Activated CD8-positive, alpha-beta T cell treated with anti-CD3 and anti-CD28 coated beads, Interleukin-2, amount 10 ng/mL, durations not matched to agents 7 days and 5 days (primary cell): ENCODE data around the gene ERC2. TPM values are rescaled to one million over a fixed set of nuclear protein-coding genes. Genes with fewer than 3 reads are reported as not detected.

Source experiments
- ATAC-seq: fragments of 150-1000 bp; cut with Tn5 transposase; one replicate; pipeline ENCODE4 v1.10.0; 2021; ENCODE audit warnings: moderate library complexity
- CTCF ChIA-PET: fragments of 350-600 bp; sonication (Branson Sonifier 250); formaldehyde crosslinking; loops from one replicate; lab custom pipeline; 2021; ENCODE audit warnings: antibody characterized with exemption; lab: Charles Lee
- POLR2A ChIA-PET: fragments of 350-600 bp; sonication (Branson Sonifier 250); formaldehyde crosslinking; loops from one replicate; lab custom pipeline; 2021; ENCODE audit warnings: antibody characterized with exemption; lab: Charles Lee
- DNase-seq: peaks from one replicate; pipeline ENCODE4 v3.0.0-alpha.2; 2020
- H3K27ac Mint-ChIP-seq: one replicate; pipeline ENCODE4 v1.8.0; 2021; ENCODE audit warnings: mild to moderate bottlenecking, mixed read lengths
- H3K27me3 Mint-ChIP-seq: one replicate; pipeline ENCODE4 v1.8.0; 2021; ENCODE audit warnings: low read depth, mixed read lengths
- H3K36me3 Mint-ChIP-seq: one replicate; pipeline ENCODE4 v1.8.0; 2021; ENCODE audit warnings: low read depth, mixed read lengths
- H3K4me1 Mint-ChIP-seq: one replicate; pipeline ENCODE4 v1.8.0; 2021; ENCODE audit warnings: low read depth, mixed read lengths
- H3K4me3 Mint-ChIP-seq: one replicate; pipeline ENCODE4 v1.8.0; 2021; ENCODE audit warnings: mild to moderate bottlenecking, mixed read lengths
- H3K9me3 Mint-ChIP-seq: one replicate; pipeline ENCODE4 v1.8.0; 2022; ENCODE audit warnings: mixed read lengths; ENCODE audit not compliant: insufficient read depth
- total RNA-seq, 2 experiments: library from RNA; stranded (reverse); gene quantifications; one replicate each; pipeline ENCODE4 v1.2.3, GENCODE V29; 2021

Gene ERC2
- total RNA-seq, 2 experiments from 2014 or later: not detected

DNA sequence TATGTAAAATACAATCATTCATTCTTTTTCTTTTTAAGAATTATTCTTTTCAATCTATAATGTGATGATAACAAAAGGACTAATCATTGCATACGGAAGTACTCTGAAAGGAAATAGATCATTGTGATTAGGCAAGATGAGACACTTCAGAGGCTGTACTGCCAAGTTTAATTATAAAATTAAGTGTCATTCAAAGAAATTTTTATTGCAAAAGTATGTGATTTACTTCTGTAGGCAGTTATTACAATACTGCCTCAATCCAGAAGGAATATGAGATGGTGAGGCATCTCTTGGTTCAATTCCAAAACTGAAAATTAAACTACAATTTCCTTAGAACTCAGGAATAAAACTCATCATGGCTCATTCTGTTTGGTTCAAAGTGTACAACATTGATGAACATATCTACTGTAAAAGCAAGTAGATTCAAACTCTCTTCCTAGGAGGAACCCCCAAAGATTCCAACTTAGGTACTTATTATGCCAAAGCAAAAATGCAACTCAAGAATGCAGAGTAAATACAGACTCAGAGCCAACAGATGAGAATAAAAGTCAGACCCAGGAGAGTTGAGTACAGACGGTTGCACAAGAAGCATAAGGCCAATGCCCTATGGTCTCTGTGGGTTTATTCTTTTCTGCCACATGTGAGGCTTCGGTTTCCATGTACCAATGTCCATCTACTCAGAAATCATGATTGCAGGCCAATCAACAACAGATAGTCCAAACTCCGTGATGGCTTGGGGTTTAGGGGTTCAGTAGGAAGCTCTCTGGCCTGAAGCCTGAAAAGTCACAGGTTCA, 862.6 kb downstream of the ERC2 start:
- ATAC-seq (no peak), DNase-seq (no peak)
- Mint-ChIP-seq H3K27ac (no peak overlapping the region), H3K36me3 (no peaks in the 10 kb centered on the region), H3K27me3 (peaks cover 2% of the 10 kb centered on the region), H3K4me1 (no peaks in the 10 kb centered on the region), H3K4me3 (no peak overlapping the region), H3K9me3 (no peaks in the 10 kb centered on the region)
- ChIA-PET CTCF (no interaction called here), POLR2A (no interaction called here)

DNA sequence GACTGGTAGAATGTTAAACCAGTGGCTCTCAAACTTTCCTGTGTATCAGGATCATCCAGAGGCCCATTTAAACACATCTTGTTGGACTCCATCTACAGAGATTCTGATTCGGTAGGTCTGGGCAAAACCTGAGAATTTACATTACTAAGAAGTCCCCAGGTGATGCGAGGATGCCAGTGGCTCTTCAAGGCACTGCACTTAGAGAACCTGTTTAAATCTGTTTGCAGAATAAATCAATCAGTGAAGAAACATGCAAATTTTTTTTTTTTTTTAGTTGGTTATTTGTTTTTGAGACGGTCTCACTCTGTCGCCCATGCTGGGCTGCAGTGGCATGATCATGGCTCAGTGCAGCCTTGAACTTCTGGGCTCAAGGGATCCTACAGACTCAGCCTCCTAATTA, 863.4 kb downstream of the ERC2 start:
- no peak overlapping the region for H3K4me3 Mint-ChIP-seq
- no peaks in the 10 kb centered on the region for H3K36me3 Mint-ChIP-seq
- ChIA-PET POLR2A (no interaction called here), CTCF (no interaction called here)
- H3K27ac Mint-ChIP-seq: no peak overlapping the region
- ATAC-seq: no peak
- no peak for DNase-seq
- H3K27me3 Mint-ChIP-seq: peaks cover 2% of the 10 kb centered on the region
- no peaks in the 10 kb centered on the region for H3K9me3 Mint-ChIP-seq
- H3K4me1 Mint-ChIP-seq: no peaks in the 10 kb centered on the region

DNA sequence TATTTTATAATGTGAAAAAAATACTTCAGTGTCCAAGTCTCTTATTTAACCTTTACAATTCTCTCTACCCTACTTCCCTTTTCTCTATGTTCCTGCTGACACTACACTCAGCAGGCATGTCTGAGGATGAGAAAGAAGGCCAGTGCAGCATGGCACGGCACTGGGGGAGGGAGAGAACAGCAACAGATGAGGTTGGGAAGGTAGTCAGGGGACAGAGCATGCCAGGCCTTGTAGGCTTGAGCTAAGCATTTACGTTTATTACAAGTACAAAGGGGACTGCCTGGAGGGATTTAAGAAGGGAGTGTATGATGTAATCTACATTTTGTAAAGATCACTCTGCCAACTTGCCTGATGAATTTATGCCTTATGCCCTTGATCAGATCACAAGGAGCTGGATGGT, 863.9 kb downstream of the ERC2 start:
- Mint-ChIP-seq H3K36me3 (no peaks in the 10 kb centered on the region), H3K27me3 (peaks cover 2% of the 10 kb centered on the region)
- POLR2A ChIA-PET: no interaction called here

GRCh38 chr3:55601366-55602080, 866.7 kb downstream of the ERC2 start:
- Mint-ChIP-seq H3K27me3 (peaks cover 2% of the 10 kb centered on the region), H3K4me3 (no peak overlapping the region), H3K4me1 (no peaks in the 10 kb centered on the region), H3K27ac (no peak overlapping the region), H3K36me3 (no peaks in the 10 kb centered on the region), H3K9me3 (no peaks in the 10 kb centered on the region)
- POLR2A ChIA-PET: no interaction called here
- CTCF ChIA-PET: no interaction called here
- DNase-seq: no peak
- no peak for ATAC-seq

More for the DNA sequence above, 863.9 kb downstream of the ERC2 start:
- Mint-ChIP-seq H3K27ac (no peak overlapping the region), H3K9me3 (no peaks in the 10 kb centered on the region), H3K4me3 (no peak overlapping the region), H3K4me1 (no peaks in the 10 kb centered on the region)
- CTCF ChIA-PET: no interaction called here
- DNase-seq (no peak), ATAC-seq (no peak)

DNA sequence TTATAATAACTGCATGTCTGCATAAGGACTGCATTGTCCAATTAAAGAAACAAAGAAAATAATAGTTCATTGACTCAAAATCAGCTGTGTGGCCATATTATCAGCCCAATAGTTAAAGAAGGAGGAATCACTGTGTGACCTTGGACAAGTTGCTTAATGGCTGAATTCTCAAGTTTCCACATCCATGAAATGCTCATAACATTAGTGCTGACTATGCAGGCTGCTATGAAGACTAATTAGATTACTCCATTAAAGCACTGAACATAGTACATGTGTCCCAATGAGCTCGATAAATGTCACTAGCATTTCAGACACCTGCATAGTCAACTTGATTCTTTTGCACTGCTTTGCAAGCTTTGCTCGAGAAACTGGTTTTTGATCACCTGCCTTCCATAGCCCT, 870.0 kb downstream of the ERC2 start:
- no peaks in the 10 kb centered on the region for H3K4me1 Mint-ChIP-seq
- H3K27me3 Mint-ChIP-seq: peaks cover 2% of the 10 kb centered on the region
- DNase-seq: no peak
- ChIA-PET CTCF (no interaction called here), POLR2A (no interaction called here)
- no peaks in the 10 kb centered on the region for H3K36me3 Mint-ChIP-seq
- no peak for ATAC-seq
- no peak overlapping the region for H3K27ac Mint-ChIP-seq
- no peak overlapping the region for H3K4me3 Mint-ChIP-seq
- H3K9me3 Mint-ChIP-seq: no peaks in the 10 kb centered on the region

DNA sequence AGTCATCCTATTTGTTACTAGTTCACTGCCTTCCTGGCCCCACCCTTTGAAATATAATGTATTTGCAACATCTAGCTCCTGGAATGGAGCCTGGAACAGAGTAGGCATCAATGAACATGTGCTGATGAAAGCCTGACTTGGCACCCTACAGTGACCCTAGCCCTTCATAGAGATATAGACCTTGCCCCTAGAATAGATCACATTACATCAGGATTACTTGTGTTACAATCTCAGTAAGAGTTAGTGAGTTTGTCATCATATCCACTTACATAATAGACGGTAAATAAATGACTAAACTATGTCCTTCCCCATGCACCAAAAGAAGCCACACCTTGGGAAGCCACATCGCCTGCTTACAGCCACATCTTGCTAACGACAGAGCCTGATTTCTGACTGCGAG, 870.6 kb downstream of the ERC2 start:
- ChIA-PET POLR2A (no interaction called here), CTCF (no interaction called here)
- Mint-ChIP-seq H3K27me3 (peaks cover 2% of the 10 kb centered on the region), H3K27ac (no peak overlapping the region), H3K4me1 (no peaks in the 10 kb centered on the region), H3K4me3 (no peak overlapping the region), H3K36me3 (no peaks in the 10 kb centered on the region), H3K9me3 (no peaks in the 10 kb centered on the region)
- DNase-seq: no peak
- ATAC-seq: no peak

GRCh38 chr3:55596212-55596611, 872.1 kb downstream of the ERC2 start:
- Mint-ChIP-seq H3K4me1 (no peaks in the 10 kb centered on the region), H3K36me3 (no peaks in the 10 kb centered on the region), H3K27ac (no peak overlapping the region), H3K4me3 (no peak overlapping the region), H3K9me3 (no peaks in the 10 kb centered on the region), H3K27me3 (no peaks in the 10 kb centered on the region)
- no peak for ATAC-seq
- ChIA-PET CTCF (no interaction called here), POLR2A (no interaction called here)
- DNase-seq: no peak

- Mint-ChIP-seq H3K36me3 (no peaks in the 10 kb centered on the region), H3K27ac (no peak overlapping the region), H3K4me1 (no peaks in the 10 kb centered on the region), H3K27me3 (no peaks in the 10 kb centered on the region), H3K9me3 (no peaks in the 10 kb centered on the region), H3K4me3 (no peak overlapping the region)
- ATAC-seq (no peak), DNase-seq (no peak)
- ChIA-PET POLR2A (no interaction called here), CTCF (no interaction called here)
These were observed 872.8 kb downstream of the ERC2 start for GRCh38 chr3:55595420-55595819.

DNA sequence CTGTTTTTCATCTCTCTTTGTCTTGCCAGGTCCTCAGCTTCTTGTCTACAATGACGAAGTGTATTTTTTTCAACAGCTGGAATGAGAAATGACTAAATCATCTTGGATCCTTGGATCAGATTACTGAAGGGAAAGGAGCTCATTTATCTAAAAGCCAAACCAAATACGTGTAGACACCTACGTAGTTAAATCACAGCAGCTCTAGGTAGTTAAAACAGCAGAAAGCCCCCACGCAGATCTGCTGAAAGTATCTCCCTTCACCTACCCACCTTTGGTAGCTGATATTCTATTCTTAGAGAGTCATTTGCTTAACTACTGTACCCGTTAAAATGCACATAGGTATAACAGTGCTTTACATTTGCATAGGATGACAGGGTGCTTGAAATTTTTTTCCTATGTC, 875.7 kb downstream of the ERC2 start:
- no peaks in the 10 kb centered on the region for H3K4me1 Mint-ChIP-seq
- ATAC-seq: no peak
- H3K36me3 Mint-ChIP-seq: no peaks in the 10 kb centered on the region
- ChIA-PET CTCF (no interaction called here), POLR2A (no interaction called here)
- H3K27ac Mint-ChIP-seq: no peak overlapping the region
- H3K27me3 Mint-ChIP-seq: no peaks in the 10 kb centered on the region
- no peaks in the 10 kb centered on the region for H3K9me3 Mint-ChIP-seq
- DNase-seq: no peak
- no peak overlapping the region for H3K4me3 Mint-ChIP-seq

- H3K27me3 Mint-ChIP-seq: no peaks in the 10 kb centered on the region
- ChIA-PET POLR2A (no interaction called here), CTCF (no interaction called here)
- no peaks in the 10 kb centered on the region for H3K4me1 Mint-ChIP-seq
- H3K36me3 Mint-ChIP-seq: no peaks in the 10 kb centered on the region
- no peak overlapping the region for H3K4me3 Mint-ChIP-seq
- no peak overlapping the region for H3K27ac Mint-ChIP-seq
- ATAC-seq (no peak), DNase-seq (no peak)
- H3K9me3 Mint-ChIP-seq: no peaks in the 10 kb centered on the region
These were observed 876.4 kb downstream of the ERC2 start for GRCh38 chr3:55591888-55592287.

DNA sequence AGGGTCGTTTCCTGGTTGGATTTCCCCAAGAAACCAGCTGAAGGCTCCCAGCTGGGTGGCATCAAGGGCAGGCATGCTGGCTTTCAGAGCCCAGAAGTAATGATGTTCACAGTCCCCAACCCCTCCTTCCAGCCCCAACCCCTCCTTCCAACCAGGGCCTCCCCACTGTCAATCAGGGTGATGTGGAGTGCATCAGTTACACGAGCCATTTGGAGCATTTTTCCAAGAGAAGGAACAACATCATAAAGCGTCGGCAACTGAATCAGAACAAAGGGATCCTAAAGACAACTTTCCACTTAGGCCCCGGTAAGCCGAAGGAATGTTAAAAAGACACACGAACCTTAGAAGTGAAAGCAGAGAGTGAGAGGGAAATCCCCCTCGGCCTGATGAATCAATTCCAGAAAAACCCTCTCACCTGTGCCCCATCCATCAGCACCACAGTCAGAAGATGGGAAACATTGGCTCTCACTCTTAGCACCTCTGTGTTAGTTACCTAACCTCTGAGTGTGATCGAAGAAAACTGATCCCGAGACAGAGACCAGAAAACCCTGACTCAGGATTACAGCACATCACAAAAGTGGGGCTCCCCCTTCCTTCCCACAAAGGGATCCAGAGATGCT, 880.0 kb downstream of the ERC2 start:
- ATAC-seq (no peak), DNase-seq (no peak)
- Mint-ChIP-seq H3K9me3 (no peaks in the 10 kb centered on the region), H3K4me1 (no peaks in the 10 kb centered on the region), H3K27me3 (no peaks in the 10 kb centered on the region), H3K36me3 (no peaks in the 10 kb centered on the region), H3K27ac (no peak overlapping the region), H3K4me3 (no peak overlapping the region)
- ChIA-PET CTCF (no interaction called here), POLR2A (no interaction called here)

GRCh38 chr3:55585856-55586255, 882.4 kb downstream of the ERC2 start:
- ChIA-PET POLR2A (no interaction called here), CTCF (no interaction called here)

More at GRCh38 chr3:55585856-55586255, 882.4 kb downstream of the ERC2 start:
- Mint-ChIP-seq H3K9me3 (no peaks in the 10 kb centered on the region), H3K27me3 (no peaks in the 10 kb centered on the region), H3K27ac (no peak overlapping the region), H3K36me3 (no peaks in the 10 kb centered on the region), H3K4me1 (no peaks in the 10 kb centered on the region), H3K4me3 (no peak overlapping the region)
- DNase-seq (no peak), ATAC-seq (no peak)
